Fibroblast of the aortic adventitia (primary cell): ENCODE data around the gene HSPBP1. TPM values are rescaled to one million over a fixed set of nuclear protein-coding genes. Genes with fewer than 3 reads are reported as not detected.

Experiments used
- DNase-seq: peaks from one replicate; pipeline ENCODE4 v3.0.0-alpha.2; 2010; ENCODE audit warnings: low read depth
- H3K4me3 ChIP-seq: 2 replicates; pipeline ENCODE4 v1.5.1; 2011; ENCODE audit warnings: low read depth, mild to moderate bottlenecking, control low read depth, low read length, moderate library complexity
- CTCF ChIP-seq: IDR thresholded peaks from 2 replicates; pipeline ENCODE4 v1.5.1; 2011; ENCODE audit warnings: mild to moderate bottlenecking, low read length, control low read depth, inconsistent platforms; ENCODE audit not compliant: insufficient read depth
- total RNA-seq: library from RNA; depleted of rRNA; stranded (reverse); fragments of >200 nt; gene quantifications from 2 replicates; pipeline ENCODE4 v1.2.3, GENCODE V29; 2012; ENCODE audit warnings: low replicate concordance

HSPBP1 gene
- total RNA-seq, 1 donor = 29.1 TPM

- no peak overlapping the region for H3K4me3 ChIP-seq
- DNase-seq = no peak
- no peak for TF ChIP-seq CTCF
These were observed 13.5 kb downstream of the HSPBP1 start for GRCh38 chr19:55266404-55266803.

DNA sequence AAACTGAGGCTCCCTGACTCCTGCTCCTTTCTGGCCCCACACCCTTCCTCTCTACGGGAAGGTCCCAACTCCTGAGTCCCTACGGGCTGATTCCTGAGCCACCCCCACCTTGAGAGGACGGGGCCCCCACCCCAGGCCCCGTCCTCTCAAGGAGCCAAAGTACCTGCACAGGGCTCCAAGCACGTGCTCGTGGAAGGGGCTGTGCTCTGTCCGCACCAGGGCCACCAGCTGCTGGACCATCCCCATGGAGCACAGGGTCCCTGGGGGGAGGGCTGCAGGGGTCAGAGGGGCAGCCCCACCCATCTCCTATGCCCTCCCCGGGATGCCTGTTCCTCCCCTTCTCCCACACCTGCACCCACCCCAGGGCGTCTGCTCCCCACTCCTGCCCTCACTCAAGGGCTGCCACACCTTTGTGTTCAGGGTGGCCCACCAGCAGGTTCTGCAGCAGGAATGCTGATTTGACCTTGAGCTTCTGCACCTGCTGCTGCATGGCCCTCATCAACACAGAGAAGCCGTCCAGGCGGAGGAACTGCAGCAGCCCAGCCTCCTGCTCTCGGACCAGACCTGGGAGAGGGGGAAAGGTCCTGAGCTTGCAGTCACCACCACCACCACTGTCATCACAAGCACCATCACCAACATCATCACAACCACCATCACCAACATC is 14.1 kb downstream of the HSPBP1 start:
- no peak for TF ChIP-seq CTCF
- DNase-seq = no peak
- no peak overlapping the region for H3K4me3 ChIP-seq

DNA sequence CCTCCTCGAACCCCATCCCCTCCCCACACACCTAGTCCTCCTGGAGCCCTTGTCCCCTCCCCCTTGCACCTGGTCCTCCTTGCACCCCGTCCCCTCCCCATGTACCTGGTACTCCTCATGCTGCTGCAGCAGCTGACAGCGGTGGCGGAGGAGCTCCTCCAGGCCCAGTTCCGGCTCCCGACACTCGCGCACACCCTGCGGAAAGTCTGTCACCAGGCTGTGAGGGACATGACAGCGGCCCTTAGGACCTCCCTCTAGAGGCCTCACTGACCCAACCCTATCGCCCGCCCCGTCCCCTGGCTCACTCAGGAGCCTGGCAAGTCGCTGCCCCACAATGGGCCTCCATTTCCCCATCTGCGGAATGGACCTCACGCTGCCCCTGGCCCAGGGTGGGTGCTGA is 14.7 kb downstream of the HSPBP1 start:
- DNase-seq = no peak
- no peak for TF ChIP-seq CTCF
- H3K4me3 ChIP-seq = no peak overlapping the region

- DNase-seq = no peak
- H3K4me3 ChIP-seq = no peak overlapping the region
- TF ChIP-seq CTCF = no peak
These were observed 15.4 kb downstream of the HSPBP1 start for GRCh38 chr19:55264531-55264930.

DNA sequence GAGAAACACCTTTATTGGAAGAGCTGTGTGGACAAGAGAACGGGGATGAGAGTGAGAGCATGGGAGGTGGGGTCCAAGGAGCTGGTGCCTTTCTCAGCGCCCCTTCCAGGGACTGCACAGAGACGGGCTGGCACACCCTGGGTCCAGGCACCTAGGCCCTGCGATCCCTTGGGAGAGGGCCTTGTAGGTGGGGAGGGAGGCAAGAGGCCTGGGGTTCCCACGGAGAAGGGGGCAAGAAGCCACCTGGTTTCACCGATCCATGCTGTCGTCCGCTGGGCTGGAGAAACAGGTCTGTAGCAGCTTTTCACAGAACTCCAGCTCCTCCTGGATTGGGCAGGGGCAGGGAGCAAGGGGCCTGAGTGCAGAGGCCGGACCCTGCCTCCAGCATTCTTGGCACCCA is 17.6 kb downstream of the HSPBP1 start:
- DNase-seq = no peak
- TF ChIP-seq CTCF = no peak
- no peak overlapping the region for H3K4me3 ChIP-seq

DNA sequence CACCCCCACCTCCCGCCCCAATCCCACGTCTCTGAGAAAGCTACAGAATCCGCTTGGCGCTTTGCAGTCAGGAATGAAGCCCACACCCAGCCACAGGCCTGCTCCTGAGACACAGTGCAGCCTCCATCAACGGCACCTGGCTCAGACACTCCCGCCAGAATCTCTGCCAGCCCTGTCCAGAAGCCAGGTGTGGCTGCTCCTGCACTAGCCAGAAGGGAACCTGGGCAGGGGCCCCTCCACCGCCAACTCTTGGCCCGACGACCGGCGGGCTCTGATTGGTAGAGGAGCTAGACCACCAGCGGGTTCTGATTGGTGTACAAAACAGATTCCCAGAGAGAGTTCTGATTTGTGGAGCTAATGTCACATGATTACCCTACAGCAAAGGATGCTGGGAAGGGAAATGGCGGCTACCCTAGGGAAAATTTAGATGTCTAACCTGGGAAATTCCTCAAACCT is 18.2 kb downstream of the HSPBP1 start:
- DNase-seq = no peak
- no peak for TF ChIP-seq CTCF
- H3K4me3 ChIP-seq = no peak overlapping the region
